Esophagus (tissue), 2 donors: ENCODE results near the gene RCCD1. TPM values are rescaled to one million over a fixed set of nuclear protein-coding genes. Genes with fewer than 3 reads are reported as not detected.

Experiments
- H3K27ac ChIP-seq, 2 donors: one replicate each; pipeline ENCODE4 v1.5.1; 2013; ENCODE audit warnings: low read depth in 2 of 2, mild to moderate bottlenecking in 2 of 2, inconsistent platforms in 1 of 2, low read length in 1 of 2, moderate library complexity in 1 of 2
- H3K27me3 ChIP-seq, 2 donors: one replicate each; pipeline ENCODE4 v1.6.1; 2013; ENCODE audit warnings: low read length in 2 of 2, control low read depth in 1 of 2, mild to moderate bottlenecking in 1 of 2; ENCODE audit not compliant: insufficient read depth in 2 of 2, control insufficient read depth in 1 of 2
- H3K36me3 ChIP-seq, 2 donors: one replicate each; pipeline ENCODE4 v1.6.1; 2013; ENCODE audit warnings: low read length in 1 of 2; ENCODE audit not compliant: control insufficient read depth in 2 of 2, insufficient read depth in 2 of 2
- H3K4me1 ChIP-seq, 2 donors: one replicate each; pipeline ENCODE4 v1.6.1; 2013; ENCODE audit warnings: low read length in 1 of 2; ENCODE audit not compliant: control insufficient read depth in 2 of 2, insufficient read depth in 2 of 2
- H3K4me3 ChIP-seq, 2 donors: one replicate each; pipeline ENCODE4 v1.5.1; 2013; ENCODE audit warnings: low read length in 2 of 2, mild to moderate bottlenecking in 2 of 2, low read depth in 1 of 2, moderate library complexity in 1 of 2
- H3K9me3 ChIP-seq, 2 donors: one replicate each; pipeline ENCODE4 v1.6.1; 2013; ENCODE audit warnings: mild to moderate bottlenecking in 2 of 2, low read depth in 1 of 2, low read length in 1 of 2, moderate library complexity in 1 of 2; ENCODE audit not compliant: control insufficient read depth in 2 of 2, insufficient read depth in 1 of 2
- WGBS, 2 donors: extraction: QIAGEN DNeasy Blood & Tissue Kit; methylation state at CpG; one replicate each; pipeline ENCODE4 v1.1.7; 2013; 5-methylcytosine and 5-hydroxymethylcytosine counted together
- polyA plus RNA-seq, 2 donors: library from polyadenylated mRNA; stranded (reverse); fragments of 200-250 nt; gene quantifications; one replicate each; pipeline ENCODE4 v1.2.3, GENCODE V29; 2013
- donor health status: healthy with polysubstance abuse.
- donor health status: Bipolar disorder and iron deficiency.

The RCCD1 gene
- polyA plus RNA-seq, 2 donors: 8.1 to 8.7 TPM

DNA sequence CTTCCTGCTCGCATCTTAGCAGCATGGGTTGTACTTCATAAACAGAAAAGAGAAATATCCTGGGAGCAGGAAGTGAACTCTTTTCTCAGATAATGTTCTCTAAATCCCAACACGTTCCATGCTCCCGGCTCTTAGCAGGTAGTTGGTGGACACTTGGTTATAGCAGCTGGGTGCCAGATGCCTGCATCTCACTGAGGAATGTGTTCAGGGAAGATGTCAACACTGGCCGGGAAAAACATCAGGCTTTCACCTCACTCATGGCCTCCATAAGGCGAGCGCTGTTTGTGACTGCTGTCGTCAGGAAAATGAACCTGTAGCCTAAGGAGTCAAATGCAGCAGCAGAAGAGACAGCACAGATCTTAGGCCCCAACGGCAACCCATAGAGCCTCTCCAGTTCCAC is 44.1 kb downstream of the RCCD1 start:
- no peaks in the 10 kb centered on the region for H3K9me3 ChIP-seq
- H3K4me1 ChIP-seq: no peaks in the 10 kb centered on the region
- H3K27me3 ChIP-seq: no peaks in the 10 kb centered on the region
- WGBS, 2 donors: 87 to 90% methylated on average over 8 of the region's 8 CpGs
- H3K27ac ChIP-seq: no peak overlapping the region
- no peak overlapping the region for H3K4me3 ChIP-seq
- H3K36me3 ChIP-seq: peaks cover 0 to 21% of the 10 kb centered on the region in 2 donors

DNA sequence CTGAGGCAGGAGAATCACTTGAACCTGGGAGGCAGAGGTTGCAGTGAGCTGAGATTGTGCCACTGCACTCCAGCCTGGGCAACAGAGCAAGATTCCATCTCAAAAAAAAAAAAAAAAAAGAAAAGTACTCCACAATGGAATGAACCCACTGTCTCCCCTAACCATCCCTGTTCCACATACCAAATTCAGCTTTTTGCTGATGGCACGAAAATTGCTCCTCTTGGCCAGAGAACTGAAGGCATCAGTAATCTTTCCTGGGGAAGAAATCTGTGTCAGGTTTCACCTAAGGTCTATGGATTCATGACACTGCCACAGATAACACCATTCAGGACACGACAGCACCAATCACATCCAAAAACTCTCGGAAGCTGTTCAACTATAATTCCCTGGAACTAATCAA is 46.5 kb downstream of the RCCD1 start:
- no peaks in the 10 kb centered on the region for H3K9me3 ChIP-seq
- peaks cover 12 to 32% of the 10 kb centered on the region in 2 donors for H3K36me3 ChIP-seq
- no peaks in the 10 kb centered on the region for H3K4me1 ChIP-seq
- 89 to 92% methylated on average over 3 of the region's 3 CpGs for WGBS, 2 donors
- H3K27me3 ChIP-seq: no peaks in the 10 kb centered on the region
- H3K27ac ChIP-seq: no peak overlapping the region
- H3K4me3 ChIP-seq: no peak overlapping the region

DNA sequence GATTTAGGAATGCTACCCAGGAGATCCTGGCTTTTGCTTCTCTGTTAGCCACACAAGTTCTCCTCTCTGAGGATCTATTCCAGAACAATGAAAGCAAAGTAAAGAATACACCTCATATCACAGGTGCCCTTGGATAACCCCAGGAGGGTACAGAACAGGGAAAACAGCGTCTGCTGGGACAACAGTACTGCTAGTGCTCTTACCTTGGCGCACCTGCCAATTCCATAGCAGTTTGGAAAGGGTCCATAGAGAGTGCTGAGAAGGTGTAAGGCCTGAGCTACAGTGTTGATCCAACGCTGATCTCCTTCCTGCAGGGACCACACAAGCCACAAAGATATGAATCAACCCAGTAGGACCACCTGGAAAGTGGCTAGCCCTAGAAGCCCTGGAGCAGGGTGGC is 52.6 kb downstream of the RCCD1 start:
- peaks cover 18 to 30% of the 10 kb centered on the region in 2 donors for H3K36me3 ChIP-seq
- H3K9me3 ChIP-seq: no peaks in the 10 kb centered on the region
- no peak overlapping the region for H3K27ac ChIP-seq
- H3K4me1 ChIP-seq: no peaks in the 10 kb centered on the region
- WGBS, 2 donors: 92 to 93% methylated on average over 3 of the region's 3 CpGs
- no peaks in the 10 kb centered on the region for H3K27me3 ChIP-seq
- no peak overlapping the region for H3K4me3 ChIP-seq

Other genes with a start within 250 kb of the RCCD1 start
- gene BLM, start 237.5 kb upstream of the RCCD1 start, polyA plus RNA-seq: 1 to 10 TPM; 2.3 to 3.6 TPM
- gene FURIN, start 86.3 kb upstream of the RCCD1 start, polyA plus RNA-seq: 10 to 100 TPM; 21.0 to 22.3 TPM
- gene FES, start 70.4 kb upstream of the RCCD1 start, polyA plus RNA-seq: 1 to 10 TPM; 3.8 to 4.8 TPM
- 10 to 100 TPM; 15.8 to 22.1 TPM for gene MAN2A2, start 51.6 kb upstream of the RCCD1 start, polyA plus RNA-seq
- 10 to 100 TPM in 1 of 2 donors, 1 to 10 TPM in 1; 9.1 to 10.5 TPM for gene HDDC3, start 22.3 kb upstream of the RCCD1 start, polyA plus RNA-seq
- gene UNC45A, start 19.6 kb upstream of the RCCD1 start, polyA plus RNA-seq: 10 to 100 TPM; 35.0 to 47.9 TPM
- gene PRC1, start 39.7 kb downstream of the RCCD1 start, polyA plus RNA-seq: 10 to 100 TPM; 41.2 to 44.1 TPM
- gene VPS33B, start 67.7 kb downstream of the RCCD1 start, polyA plus RNA-seq: 1 to 10 TPM; 7.6 to 8.3 TPM
- gene SV2B, start 145.4 kb downstream of the RCCD1 start, polyA plus RNA-seq: under 1 TPM; 0.02 to 0.07 TPM